GM12873 (cell line): ENCODE data around the gene SH3BP2.

Experiments used
- CTCF ChIP-seq: IDR thresholded peaks from 2 replicates; pipeline ENCODE4 v1.5.1; 2012; ENCODE audit warnings: low read depth, mild to moderate bottlenecking, moderate library complexity, low read length, control low read depth; ENCODE audit not compliant: insufficient read depth; ENCODE audit errors: missing control alignments

Gene SH3BP2

GRCh38 chr4:2878346-2878745 lies 85.5 kb downstream of the SH3BP2 start:
- no peak for TF ChIP-seq CTCF

- TF ChIP-seq CTCF, result no peak
Observed at GRCh38 chr4:2879026-2879425, 86.1 kb downstream of the SH3BP2 start.

GRCh38 chr4:2881431-2881830 lies 88.5 kb downstream of the SH3BP2 start:
- no peak for TF ChIP-seq CTCF

GRCh38 chr4:2882341-2882740 lies 89.5 kb downstream of the SH3BP2 start:
- TF ChIP-seq CTCF, result no peak

- no peak for TF ChIP-seq CTCF
Observed at GRCh38 chr4:2886161-2886560, 93.3 kb downstream of the SH3BP2 start.

- no peak for TF ChIP-seq CTCF
Observed at GRCh38 chr4:2886622-2887021, 93.7 kb downstream of the SH3BP2 start.

- no peak for TF ChIP-seq CTCF
Observed at GRCh38 chr4:2887343-2887742, 94.5 kb downstream of the SH3BP2 start.
